GM18511 (cell line): ENCODE results near the gene CBLB.
"Not testable (repeated sequence)": the region's sequence is repeated elsewhere in the genome, so short reads cannot be mapped to it uniquely, and the experiment has no call there.

Experiments used
- ATAC-seq: cut with Tn5 transposase; IDR thresholded peaks from one replicate; pipeline ENCODE4 v1.9.1; 2021; ENCODE audit warnings: mild to moderate bottlenecking, moderate library complexity; ENCODE audit not compliant: unreplicated experiment

Gene CBLB

DNA sequence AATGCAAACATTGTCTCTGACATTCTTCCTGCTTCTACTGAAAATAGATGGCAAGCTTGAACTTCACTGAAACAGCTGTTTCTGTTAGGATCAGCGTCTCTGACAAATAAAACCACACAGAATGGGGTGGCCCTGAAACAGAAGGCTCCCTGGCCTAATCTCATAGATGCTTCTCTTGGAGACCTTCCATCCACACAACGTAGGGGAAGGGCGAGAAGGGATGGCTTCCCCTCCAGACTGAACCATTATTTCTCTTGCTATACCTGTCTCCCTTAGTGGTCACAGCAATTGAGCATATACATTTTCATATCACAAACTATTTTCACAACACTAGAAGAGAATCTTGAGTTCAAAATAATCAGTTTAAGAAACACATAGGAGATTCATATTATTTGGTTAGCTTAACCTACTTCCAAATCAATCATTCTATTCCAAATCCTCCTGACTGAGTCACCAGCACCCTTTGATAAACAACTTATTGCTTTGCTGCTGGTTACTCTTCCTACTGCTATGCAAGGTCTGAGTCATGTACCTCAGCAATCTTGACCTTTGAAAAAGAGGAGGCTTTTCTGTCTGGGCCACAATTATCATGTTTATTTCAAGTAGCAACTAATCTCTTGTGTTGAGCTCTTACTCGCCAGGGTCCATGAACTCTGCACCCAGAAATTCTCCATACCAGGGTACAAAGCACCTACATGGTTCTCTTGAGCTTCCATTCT is 45.5 kb downstream of the CBLB start:
- ATAC-seq = no peak

DNA sequence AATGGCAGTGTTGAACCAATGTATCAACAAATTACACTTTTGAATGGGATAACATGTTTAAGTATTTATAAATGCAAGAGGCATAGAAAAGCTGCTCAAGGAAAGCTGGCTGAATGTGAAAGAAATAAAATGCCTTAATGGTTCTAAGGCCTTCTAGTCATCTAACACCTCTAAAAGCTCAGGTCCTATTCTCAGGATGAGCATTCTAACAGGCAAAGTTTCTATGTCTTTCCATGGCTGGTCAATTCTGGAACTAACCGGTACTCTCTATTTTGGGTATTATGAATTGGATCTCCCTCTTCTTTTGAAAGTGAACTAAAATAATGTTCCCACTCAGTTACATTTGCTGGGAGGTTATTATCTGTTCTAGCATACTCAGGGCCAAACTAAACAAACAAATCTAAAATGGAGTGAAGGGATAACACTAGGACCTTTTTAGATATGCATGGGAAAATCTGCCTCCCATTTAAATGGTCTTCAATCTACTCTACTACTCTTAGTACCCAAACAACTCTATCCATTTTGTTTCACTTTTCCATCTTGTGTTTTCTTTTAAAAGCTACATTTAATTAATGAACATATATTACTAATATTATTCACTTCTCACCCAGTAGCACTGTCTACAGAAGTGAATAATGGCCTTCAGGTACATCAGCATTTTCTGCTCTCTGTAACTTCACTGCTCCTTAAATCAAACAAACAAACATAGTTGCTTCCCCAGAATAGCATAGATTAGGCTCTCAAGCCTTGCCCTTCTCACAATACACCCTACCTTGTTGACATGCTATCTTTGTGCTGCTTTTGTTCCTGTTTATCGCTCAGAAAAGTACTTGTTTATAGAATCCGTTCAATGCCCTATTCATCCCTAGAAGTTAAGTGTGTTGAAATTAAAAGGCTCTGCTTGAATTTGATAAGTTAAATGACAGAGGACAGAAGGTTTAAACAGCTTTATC is 46.4 kb downstream of the CBLB start:
- peak; percentile 49 for ATAC-seq

DNA sequence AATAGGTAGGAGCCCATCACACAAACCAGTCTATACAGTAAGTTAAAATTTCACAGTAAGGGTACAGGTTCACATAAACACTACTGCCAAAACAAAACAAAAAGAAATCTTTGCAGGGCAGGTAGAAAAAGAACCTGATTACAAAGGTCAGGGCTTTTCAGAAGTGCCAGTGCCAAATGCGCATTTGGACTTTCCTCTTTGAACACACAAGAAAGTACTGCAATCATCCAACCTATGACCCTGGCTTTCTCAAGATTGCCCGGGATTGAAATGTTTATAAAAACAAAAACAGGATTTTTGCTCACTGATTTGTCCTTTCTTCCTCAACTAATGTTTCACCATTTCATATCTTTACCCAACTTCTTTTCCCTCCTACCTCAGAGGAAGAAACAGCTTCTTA is 47.4 kb downstream of the CBLB start:
- ATAC-seq = no peak

DNA sequence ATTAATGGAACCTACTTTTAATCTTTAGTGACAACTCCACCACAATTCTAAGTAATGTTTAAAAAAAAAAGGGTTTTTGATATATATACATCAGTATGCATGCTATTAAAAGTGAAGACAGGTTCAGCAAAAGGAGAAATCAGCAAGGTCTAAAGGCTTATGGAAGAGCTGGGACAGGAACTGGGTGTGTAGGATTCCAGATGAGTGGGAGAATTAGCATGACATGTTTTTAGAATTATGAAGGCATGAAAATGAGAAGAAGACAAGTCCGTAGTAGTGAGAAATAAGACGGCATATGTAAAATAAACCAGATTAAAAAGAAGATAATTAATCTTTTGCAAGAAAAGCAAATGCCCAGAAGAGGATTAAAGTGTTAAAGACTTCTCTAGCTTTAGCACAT is 52.0 kb downstream of the CBLB start:
- ATAC-seq = no peak

DNA sequence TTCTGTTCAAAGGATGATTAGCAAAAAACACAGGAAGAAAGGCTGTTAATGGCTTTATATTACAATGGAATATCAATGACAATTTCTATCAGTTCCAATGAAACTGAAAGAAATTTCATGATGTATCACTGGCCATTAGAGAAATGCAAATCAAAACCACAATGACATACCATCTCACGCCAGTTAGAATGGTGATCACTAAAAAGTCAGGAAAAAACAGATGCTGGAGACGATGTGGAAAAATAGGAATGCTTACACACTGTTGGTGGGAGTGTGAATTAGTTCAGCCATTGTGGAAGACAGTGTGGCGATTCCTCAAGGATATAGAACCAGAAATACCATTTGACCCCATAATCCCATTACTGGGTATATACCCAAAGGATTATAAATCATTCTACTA is 53.5 kb downstream of the CBLB start:
- not testable (repeated sequence) for ATAC-seq

DNA sequence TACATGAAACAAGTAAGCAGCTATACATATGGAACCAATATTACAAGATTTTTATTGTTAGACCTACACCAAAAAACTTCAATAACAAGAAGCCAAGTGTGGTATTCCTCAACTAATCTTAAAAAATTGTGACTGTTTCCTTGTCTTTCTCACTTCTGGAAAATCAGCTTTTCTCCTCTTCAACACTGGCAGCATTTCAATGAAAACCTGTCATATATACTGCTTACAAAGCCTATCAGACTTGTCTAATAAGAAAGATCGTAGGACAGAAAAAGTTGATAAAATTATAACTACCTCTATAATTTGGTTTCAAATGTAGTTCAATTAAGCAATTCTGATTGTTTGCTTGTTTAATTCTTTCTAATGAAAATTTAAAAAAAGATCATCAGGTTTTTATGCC is 55.1 kb downstream of the CBLB start:
- ATAC-seq = no peak

DNA sequence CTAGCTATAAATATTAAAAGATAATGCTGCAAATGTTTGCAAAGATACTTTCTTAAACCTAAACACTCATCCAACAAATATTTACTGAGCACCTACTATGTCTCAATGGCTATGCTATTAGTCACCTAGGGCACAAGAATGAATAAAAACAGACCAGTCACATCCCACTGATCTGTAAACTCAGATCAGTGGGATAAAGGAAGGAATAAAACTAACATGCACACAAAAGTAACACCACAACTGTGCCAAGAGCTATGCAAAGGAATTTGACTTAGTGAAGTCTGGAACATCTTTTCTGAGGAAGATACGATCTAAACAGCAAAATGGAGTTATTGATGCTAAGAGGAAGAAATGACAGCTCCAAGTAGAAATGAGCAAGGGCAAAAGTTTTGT is 56.6 kb downstream of the CBLB start:
- no peak for ATAC-seq

DNA sequence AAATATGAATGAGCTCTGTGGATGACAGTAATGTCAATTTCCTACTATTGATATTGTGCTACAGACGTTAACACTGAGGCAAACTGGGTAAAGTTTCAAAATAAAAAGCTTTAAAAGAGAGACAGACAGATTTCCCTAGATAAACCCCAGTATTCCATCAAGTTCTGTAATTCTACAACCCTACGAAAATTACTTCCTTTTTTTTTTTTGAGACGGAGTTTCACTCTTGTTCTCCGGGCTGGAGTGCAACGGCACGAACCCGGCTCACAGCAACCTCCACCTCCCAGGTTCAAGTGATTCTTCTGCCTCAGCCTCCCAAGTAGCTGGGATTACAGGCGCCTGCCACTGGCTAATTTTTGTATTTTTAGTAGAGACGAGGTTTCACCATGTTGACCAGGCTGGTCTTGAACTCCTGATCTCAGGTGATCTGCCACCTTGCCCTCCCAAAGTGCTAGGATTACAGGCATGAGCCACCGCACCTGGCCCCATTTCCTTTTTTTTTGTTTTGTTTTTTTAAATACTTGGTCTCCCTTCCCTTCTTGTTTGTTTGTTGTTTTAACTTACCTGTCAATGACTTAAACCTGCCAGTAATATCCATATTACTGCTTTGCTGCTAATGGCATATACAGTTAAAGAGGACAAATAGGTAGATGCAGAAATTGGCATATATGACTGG is 57.2 kb downstream of the CBLB start:
- no peak for ATAC-seq

DNA sequence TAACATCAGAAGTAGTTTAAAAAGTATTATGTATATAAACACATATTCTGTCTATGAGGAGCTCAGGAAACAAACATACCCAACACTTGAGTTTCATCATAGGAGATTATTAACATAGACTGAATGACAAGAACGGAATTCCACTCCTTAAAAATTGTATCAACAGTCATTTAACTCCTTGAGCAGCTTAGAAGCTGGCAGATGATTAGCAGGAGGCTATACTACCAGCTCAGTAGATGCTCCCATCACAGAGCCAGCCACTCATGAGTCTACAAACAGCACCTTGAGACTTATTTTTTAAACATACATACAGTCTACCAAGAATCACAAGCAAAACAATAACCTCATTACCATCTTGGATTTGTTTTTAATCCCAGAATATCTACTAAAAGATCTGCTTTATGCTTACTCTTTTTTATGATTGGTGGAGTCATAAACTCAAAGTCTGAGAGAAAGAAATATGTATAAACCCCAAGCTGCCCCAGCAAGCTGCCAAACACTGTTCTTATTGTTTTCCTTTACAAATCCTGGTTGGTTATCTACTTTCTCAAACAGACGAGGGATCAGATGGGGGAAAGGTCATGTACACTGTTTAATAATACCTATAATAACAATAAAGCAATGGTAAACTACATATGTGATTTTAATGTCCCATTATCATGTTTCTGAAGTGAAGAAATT is 59.5 kb downstream of the CBLB start:
- ATAC-seq = no peak

DNA sequence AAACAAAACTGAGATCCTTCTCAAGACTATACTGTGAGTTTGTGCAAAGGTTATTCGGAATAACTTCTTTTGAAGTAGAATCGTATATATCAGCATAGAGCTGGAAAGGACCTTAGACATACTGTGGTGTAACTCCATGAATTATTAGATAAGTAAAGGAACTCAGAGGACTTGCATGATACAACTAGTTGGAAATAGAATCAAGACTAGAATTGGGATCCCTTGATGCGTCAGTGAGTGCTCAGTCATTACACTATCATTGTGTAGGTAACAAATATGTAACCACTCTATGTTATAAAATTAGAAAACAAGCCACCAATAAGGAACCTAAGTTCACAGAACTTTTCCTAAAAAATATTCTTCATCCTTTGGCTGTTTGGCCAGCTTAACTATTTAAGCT is 61.1 kb downstream of the CBLB start:
- no peak for ATAC-seq

DNA sequence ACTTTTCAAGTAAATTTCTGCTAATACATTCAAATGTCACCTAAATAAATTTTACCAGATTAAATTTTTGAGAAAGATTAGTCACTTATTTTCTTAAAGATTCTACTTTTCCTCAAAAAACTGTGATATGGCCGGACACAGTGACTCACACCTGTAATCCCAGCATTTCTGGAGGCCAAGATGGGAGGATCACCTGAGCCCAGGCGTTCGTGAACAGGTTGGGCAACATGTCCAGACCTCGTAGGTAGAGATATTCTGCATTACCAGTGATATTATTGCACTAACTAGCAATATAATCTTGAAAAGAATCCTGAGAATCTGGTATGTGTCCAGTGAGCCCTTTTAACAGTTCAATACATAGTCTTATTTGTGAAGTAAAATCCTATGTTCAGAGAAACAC is 61.7 kb downstream of the CBLB start:
- no peak for ATAC-seq

DNA sequence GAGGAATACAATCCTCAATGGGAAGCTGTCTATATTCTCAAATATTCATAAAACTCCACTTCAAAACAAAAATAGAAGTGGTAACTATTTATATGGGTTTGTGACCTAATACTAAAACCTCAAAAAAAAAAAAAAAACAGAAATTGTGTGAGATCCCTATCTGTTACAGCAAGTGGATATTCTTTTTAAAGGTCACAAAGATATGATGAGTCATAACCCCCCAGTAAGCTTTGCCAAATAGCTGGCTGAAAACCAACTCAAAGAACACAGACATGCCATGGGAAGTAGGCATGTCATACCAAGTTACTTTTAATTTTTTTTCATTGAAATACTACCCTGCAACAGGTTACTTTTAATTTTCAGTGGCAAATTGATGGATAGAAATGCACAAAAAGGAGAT is 62.5 kb downstream of the CBLB start:
- peak; percentile 62 for ATAC-seq

DNA sequence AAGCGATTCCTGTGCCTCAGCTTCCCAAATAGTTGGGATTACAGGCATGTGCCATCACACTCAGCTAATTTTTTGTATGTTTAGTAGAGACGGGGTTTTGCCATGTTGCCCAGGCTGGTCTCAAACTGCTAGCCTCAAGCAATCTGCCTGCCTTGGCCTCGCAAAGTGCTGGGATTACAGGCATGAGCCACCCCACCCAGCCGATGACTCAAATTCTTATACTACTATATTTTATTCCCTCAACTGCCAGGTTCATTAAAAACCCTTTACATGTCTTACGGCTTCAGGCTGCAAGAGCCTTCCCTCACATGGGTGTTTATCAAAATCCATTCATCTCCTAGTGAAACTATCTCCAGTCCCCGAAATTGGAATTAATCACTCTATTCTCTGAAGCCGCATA is 63.4 kb downstream of the CBLB start:
- no peak for ATAC-seq

DNA sequence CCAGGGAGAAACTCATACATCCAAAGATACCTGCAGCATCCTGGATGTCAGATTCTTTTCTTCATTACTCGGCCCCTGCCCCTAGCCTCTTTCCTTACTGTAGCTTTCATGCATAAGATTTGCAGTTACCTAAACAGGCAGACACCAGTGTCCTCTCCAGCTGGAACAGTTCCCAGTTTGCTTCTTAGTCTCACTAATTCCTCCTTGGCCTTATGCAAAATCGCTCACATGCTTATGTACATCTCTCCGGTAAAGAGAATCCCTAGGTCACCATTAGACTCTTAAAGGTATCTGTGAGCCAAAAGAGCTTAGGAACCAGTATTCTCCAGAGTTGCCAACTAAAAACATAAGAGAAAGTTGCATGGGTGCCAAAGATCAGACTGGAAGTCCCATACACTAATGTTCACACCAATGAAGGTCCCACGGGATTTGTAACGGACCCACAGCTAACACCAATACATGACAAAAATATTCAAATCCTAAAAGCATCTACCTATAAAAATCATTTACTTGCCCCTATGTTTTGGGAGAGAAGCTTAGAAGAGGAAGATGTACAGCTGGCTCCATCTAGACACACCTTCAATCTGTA is 66.6 kb downstream of the CBLB start:
- ATAC-seq = no peak

DNA sequence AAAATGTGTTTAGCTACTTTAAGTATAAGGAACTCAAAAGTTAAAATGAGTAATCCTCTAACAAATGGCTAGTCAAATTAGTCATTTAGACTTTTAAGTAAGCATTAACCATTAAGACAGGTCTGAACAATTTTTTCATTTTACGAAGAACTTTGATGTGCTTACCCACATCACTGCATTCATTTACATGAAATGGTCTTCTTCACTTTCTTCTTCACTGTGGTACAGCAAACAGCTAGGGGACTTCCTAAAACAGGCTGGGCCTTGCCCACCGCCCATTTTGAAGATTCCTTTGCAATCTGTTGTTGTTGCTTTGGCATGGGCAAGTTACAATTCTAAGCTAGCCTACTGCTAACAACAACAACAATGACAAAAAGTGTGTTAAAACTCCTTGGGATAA is 67.4 kb downstream of the CBLB start:
- ATAC-seq = no peak

DNA sequence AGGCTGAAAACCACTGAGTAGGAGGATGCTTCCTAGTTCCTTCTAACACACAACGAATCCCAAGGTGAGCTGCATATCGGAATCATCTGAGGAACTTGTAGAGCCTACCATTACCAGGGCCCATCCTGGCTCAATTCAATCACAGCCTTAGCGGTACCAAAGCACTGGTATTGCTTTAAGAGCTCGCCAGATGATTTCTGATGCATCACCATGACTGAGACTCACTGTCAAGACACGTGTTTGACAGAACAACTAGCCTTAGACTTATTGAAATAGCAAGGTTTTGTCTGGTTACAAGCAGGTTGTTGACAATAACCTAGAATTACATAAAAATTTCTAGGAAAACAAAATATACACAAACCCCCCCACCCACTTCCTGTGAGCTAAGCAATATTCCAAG is 68.5 kb downstream of the CBLB start:
- no peak for ATAC-seq

DNA sequence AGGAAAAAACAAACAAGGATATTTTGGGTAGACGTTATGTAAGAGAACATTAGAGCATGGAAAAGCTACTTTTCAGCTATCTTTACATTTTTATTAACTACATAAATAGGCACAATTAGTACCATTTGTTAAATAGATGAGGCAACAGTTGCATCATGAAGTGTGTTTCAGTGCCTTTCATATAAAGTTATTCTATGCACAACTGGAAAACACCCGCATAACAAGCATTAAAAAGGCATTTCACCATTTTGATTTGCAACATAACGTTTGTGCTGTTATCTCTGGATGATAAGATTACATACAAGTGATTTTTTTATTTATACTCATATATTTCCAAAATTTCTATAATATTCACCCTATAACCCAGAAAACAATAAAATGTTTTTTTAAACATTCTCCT is 69.5 kb downstream of the CBLB start:
- ATAC-seq = no peak

DNA sequence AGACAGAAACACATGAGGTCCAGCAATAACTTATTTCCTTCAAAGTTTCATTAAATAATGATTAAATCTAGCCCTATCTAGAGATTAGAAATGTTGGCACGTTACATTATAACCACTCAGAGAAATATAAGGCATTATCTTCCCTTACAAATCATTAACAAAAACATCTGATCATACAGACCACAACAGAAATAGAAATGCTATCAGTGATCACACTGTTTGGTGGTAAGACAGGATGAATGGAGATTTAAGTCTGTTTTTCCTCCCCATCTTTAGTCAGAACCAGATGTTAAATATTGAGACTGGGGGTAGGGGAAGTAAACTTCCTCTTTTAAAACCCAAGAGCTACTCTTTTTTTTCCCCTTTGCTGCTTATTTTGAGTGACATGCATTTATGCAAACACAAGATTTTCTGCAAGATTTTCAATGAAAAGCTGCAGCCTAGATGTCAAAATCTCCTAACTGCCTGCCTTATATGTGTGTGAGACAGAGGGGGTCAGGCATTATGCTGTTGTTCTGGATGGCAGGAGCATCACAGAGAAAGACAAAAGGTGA is 70.4 kb downstream of the CBLB start:
- peak; percentile 87 for ATAC-seq

DNA sequence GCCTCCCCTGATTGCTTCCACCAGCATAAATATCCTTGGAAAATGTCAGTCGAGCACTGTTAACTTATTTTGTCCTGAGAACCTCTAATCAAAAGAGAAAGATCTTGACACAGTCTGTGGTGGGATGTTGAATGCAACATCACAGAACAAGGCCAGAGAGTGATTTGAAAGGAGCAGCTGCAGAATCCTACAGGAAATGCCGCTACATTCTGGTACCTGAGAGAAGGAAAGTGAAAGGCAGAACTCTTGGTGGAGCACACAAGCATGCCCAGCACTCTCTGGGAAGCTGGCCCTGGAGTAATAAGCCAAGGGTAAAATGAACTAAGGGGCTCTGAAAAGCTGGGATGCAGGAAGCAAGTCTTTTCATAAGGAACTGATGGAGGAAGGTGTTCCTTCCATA is 75.8 kb downstream of the CBLB start:
- ATAC-seq = no peak
